Measurements from ENCODE around the gene HNRNPR. TPM values are rescaled to one million over a fixed set of nuclear protein-coding genes. Genes with fewer than 3 reads are reported as not detected.
A peak's percentile ranks its signal among the peaks of the same experiment; 100 is the strongest.

HNRNPR gene
- total and polyA plus RNA-seq, 9 donors = 55.9 to 173 (median 137) TPM

DNA sequence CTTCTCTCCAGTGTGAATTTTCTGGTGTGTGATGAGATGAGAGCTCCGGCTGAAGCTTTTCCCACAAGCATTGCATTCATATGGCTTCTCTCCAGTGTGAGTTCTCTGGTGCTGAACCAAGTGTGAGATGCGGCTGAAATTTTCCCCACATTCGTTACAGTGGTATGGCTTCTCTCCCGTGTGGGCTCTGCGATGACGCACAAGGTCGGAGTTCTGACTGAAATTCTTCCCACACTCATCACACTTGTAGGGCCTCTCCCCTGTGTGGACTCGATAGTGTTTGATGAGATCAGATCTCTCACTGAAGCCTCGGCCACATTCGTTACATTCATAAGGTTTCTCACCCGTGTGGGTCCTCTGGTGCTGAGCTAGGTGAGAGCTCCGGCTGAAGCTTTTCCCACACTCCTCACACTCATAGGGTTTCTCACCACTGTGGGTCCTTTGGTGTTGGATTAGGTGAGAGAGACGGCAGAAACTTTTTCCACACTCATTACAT is 18.2 kb upstream of the HNRNPR start:
- Histone ChIP-seq H3K36me3 (peaks cover 7% of the 10 kb centered on the region), H3K27ac (no peak overlapping the region), H3K4me3 (no peak overlapping the region), H3K4me1 (ENCODE audit: insufficient read depth) (peaks cover 1% of the 10 kb centered on the region), H3K27me3 (no peaks in the 10 kb centered on the region), H3K9me3 (peaks cover 3 to 22% of the 10 kb centered on the region in 2 donors)
- DNase-seq = peak in 1 of 5 donors; percentile 24
- 98 to 99% (median 98%) methylated on average over 13 of the region's 13 CpGs for WGBS, 3 donors
- TF ChIP-seq POLR2A (IDR thresholded peaks at IDR 0.05) = no peak
- no peak for TF ChIP-seq EP300 (IDR thresholded peaks at IDR 0.05)
- TF ChIP-seq, protein P1, sequence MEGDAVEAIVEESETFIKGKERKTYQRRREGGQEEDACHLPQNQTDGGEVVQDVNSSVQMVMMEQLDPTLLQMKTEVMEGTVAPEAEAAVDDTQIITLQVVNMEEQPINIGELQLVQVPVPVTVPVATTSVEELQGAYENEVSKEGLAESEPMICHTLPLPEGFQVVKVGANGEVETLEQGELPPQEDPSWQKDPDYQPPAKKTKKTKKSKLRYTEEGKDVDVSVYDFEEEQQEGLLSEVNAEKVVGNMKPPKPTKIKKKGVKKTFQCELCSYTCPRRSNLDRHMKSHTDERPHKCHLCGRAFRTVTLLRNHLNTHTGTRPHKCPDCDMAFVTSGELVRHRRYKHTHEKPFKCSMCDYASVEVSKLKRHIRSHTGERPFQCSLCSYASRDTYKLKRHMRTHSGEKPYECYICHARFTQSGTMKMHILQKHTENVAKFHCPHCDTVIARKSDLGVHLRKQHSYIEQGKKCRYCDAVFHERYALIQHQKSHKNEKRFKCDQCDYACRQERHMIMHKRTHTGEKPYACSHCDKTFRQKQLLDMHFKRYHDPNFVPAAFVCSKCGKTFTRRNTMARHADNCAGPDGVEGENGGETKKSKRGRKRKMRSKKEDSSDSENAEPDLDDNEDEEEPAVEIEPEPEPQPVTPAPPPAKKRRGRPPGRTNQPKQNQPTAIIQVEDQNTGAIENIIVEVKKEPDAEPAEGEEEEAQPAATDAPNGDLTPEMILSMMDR (IDR thresholded peaks at IDR 0.05) = no peak
- intact Hi-C loops (cut with DNase I) = no loop called here

DNA sequence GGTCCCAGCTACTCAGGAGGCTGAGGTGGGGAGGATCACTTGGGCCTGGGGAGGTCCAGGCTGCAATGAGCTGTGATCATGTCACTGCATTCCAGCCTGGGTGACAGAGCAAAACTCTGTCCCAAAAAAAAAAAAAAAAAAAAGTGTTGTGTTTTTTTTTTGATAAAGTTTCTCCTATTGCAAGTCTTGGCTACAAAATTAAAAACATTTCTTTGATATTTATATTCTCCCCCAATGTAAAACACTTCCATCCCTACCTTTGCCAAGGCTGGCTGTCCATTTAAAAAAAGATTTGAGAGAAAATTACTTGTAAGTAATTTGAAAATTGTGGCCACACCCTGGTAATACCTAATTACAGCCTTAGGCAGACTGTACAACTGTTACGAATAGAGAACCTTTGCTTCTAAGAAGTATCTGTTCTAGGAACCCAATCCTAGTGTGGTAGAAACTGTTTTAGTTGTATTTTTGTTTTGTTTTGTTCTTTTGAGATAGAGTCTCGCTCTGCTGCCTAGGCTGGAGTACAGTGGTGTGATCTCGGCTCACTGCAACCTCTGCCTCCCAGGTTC is 14.3 kb upstream of the HNRNPR start:
- TF ChIP-seq, protein P1 (IDR thresholded peaks at IDR 0.05) = no peak
- no peak for TF ChIP-seq EP300 (IDR thresholded peaks at IDR 0.05)
- no peak for TF ChIP-seq POLR2A (IDR thresholded peaks at IDR 0.05)
- peaks cover 6% of the 10 kb centered on the region for H3K4me1 ChIP-seq (ENCODE audit: insufficient read depth)
- no peak overlapping the region for H3K4me3 ChIP-seq
- DNase-seq = no peak
- peaks cover 3 to 15% of the 10 kb centered on the region in 2 donors for H3K9me3 ChIP-seq
- intact Hi-C loops (cut with DNase I) = no loop called here
- 33 to 58% (median 38%) methylated on average over 3 of the region's 3 CpGs for WGBS, 3 donors
- H3K27ac ChIP-seq = no peak overlapping the region
- H3K36me3 ChIP-seq = peaks cover 7% of the 10 kb centered on the region
- H3K27me3 ChIP-seq = no peaks in the 10 kb centered on the region

DNA sequence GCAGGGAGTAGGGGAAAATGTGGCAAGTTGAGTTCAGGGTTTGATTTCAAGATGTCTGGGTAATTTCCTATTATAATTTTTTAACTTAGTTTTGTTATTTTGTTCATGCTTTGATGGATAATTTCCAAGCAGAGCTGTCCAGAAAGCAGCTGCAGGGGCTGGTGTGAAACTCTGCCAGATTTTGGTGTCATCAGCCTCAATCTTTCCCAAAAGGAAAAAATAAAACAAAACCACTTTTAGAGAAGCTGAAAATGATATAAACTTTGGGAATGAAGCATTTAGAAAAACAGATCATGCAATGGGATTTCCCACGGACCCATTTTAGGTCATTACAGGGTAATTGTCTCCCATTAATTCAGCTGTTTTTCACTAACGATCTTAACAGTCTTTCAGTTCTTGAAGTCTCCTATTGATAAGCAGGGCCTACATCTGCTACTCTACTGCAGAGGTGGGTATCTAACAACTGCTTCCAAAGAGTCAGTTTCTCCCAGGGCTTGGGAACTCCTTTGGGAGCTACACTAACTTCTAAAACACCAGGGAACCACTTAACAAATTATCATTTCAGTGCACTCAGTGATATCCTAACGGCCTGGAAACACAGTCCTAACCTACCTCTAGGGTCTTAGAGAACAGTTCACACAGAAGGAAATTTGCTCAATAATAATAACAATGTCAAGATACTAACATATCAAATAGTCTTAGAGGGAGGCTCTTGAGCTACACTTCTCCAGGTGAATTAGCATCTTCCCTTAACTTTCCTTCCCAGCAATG is 13.2 kb upstream of the HNRNPR start:
- Histone ChIP-seq H3K27me3 (no peaks in the 10 kb centered on the region), H3K4me1 (ENCODE audit: insufficient read depth) (peaks cover 6% of the 10 kb centered on the region), H3K36me3 (peaks cover 2% of the 10 kb centered on the region), H3K27ac (peak overlapping the region; percentile 11 to 49), H3K4me3 (no peak overlapping the region), H3K9me3 (peaks cover 3 to 5% of the 10 kb centered on the region in 2 donors)
- no peak for TF ChIP-seq EP300 (IDR thresholded peaks at IDR 0.05)
- TF ChIP-seq, protein P1 (IDR thresholded peaks at IDR 0.05) = no peak
- TF ChIP-seq POLR2A (IDR thresholded peaks at IDR 0.05) = no peak
- peak in 2 of 5 donors; percentile 48 to 52 for DNase-seq
- 5 to 15% (median 14%) methylated on average over 3 of the region's 3 CpGs for WGBS, 3 donors
- intact Hi-C loops (cut with DNase I) = no loop called here

DNA sequence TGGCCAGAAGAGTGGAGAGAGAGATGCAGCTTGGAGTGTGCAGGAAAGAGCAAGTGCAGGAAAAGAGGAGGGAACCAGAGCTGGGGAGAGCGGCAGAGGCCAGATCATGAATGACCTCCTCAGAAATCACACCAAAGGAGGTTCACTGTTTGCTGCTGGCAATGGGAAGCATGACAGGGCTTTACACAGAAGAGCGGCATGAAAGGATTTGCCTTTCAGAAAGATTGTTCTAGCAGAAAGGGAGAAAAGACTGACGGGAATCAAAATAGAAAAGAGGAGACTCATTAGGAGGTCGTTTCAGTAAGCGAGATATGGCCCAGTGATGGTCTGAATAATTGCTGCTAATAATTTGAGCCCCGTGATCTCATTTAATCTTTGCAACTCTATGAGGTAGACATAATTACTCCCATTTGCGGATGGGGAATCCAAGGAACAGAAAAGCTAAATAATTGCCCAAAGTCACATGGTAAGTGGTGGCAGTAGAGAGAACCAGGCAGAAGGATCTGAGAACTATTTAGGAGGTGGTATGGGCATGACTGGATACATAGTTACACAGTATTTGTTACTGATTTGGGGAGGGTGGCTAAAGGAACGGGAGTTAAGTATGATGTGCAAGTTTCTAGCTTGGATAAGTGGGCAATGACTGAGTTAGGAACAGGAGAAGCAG is 12.5 kb upstream of the HNRNPR start:
- H3K9me3 ChIP-seq = no peaks in the 10 kb centered on the region
- H3K4me1 ChIP-seq (ENCODE audit: insufficient read depth) = peaks cover 6% of the 10 kb centered on the region
- H3K27ac ChIP-seq = peak overlapping the region; percentile 11 to 22
- H3K36me3 ChIP-seq = no peaks in the 10 kb centered on the region
- no peak overlapping the region for H3K4me3 ChIP-seq
- no peaks in the 10 kb centered on the region for H3K27me3 ChIP-seq
- intact Hi-C loops (cut with DNase I) = no loop called here
- WGBS, 3 donors = 69 to 76% (median 71%) methylated on average over 8 of the region's 8 CpGs
- TF ChIP-seq, protein P1 (IDR thresholded peaks at IDR 0.05) = no peak
- TF ChIP-seq POLR2A (IDR thresholded peaks at IDR 0.05) (no peak), EP300 (IDR thresholded peaks at IDR 0.05) (no peak)
- DNase-seq = no peak
